Mammary epithelial cell (primary cell): ENCODE measurements around the gene MTREX.

Experiments
- EZH2 ChIP-seq: IDR thresholded peaks from 2 replicates; pipeline ENCODE4 v1.6.1; 2012; ENCODE audit warnings: low read length, inconsistent platforms, borderline replicate concordance
- TF ChIP-seq, protein P1 (sequence below), 2 donors: IDR thresholded peaks in 1 of 2; conservative IDR thresholded peaks in 1 of 2; 2 replicates each; pipeline ENCODE4 v1.5.1; 2011 to 2012; ENCODE audit warnings: inconsistent platforms in 2 of 2, low read length in 2 of 2, mild to moderate bottlenecking in 2 of 2, control low read depth in 1 of 2, low read depth in 1 of 2; ENCODE audit not compliant: insufficient read depth in 1 of 2; ENCODE audit errors: extremely low read depth in 1 of 2

DNA sequence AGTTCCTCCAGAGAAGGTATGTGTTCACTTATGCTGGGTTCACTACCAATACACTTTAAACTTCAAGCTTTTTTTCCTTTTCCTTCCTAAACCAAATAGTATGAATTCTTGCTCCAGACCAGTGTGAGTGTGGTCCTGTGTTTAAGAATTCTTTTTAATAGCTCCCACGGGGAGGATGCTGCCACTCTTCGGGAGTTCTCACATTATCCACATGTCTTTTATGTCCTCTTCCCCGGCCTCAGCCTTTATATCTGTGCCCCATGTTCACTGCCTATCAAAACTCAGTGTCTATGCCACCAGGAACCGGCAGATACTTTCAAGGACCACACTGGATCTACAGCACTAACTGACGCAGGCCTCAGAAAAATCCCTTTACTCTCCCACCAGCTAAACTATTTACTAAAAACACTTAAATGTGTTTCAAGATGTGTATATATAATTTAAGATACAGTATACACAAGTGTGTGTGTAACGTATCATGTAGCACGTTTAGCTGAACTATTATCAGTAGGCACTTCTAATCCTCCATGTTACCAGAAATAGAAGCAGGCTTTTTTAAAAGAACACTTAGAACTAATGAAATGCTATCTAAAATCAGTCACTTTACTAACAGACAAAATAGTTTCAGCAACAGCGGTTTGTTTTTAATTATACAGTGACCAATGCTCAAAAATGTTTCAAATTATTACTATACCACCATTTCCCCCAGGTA is 139.0 kb downstream of the MTREX start:
- TF ChIP-seq, protein P1, sequence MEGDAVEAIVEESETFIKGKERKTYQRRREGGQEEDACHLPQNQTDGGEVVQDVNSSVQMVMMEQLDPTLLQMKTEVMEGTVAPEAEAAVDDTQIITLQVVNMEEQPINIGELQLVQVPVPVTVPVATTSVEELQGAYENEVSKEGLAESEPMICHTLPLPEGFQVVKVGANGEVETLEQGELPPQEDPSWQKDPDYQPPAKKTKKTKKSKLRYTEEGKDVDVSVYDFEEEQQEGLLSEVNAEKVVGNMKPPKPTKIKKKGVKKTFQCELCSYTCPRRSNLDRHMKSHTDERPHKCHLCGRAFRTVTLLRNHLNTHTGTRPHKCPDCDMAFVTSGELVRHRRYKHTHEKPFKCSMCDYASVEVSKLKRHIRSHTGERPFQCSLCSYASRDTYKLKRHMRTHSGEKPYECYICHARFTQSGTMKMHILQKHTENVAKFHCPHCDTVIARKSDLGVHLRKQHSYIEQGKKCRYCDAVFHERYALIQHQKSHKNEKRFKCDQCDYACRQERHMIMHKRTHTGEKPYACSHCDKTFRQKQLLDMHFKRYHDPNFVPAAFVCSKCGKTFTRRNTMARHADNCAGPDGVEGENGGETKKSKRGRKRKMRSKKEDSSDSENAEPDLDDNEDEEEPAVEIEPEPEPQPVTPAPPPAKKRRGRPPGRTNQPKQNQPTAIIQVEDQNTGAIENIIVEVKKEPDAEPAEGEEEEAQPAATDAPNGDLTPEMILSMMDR (conservative IDR thresholded peaks at IDR 0.05 in 1 of 2, IDR thresholded peaks at IDR 0.05 in 1 of 2; ENCODE audit: extremely low read depth in 1 of 2, insufficient read depth in 1 of 2, low read depth in 1 of 2, low read length in 2 of 2) = no peak
- no peak for TF ChIP-seq EZH2
